Keratinocyte (primary cell): Measurements from ENCODE around the gene FHIT. TPM values are rescaled to one million over a fixed set of nuclear protein-coding genes. Genes with fewer than 3 reads are reported as not detected.

Experiments used
- DNase-seq: peaks from one replicate; pipeline ENCODE4 v3.0.0-alpha.2; 2011; ENCODE audit warnings: low read depth, missing footprints, low spot score
- FAIRE-seq: peaks from 2 replicates; lab custom pipeline; 2011; peaks lifted over from hg19 to GRCh38; lab: Jason Lieb, UNC
- H2AFZ ChIP-seq: 2 replicates; pipeline ENCODE4 v1.6.0; 2012; ENCODE audit warnings: low read length, control low read depth, inconsistent platforms; ENCODE audit not compliant: control insufficient read depth
- H3K27ac ChIP-seq: 2 replicates; pipeline ENCODE4 v1.5.1; 2011; ENCODE audit warnings: low read length; ENCODE audit not compliant: control insufficient read depth, insufficient read depth
- H3K27me3 ChIP-seq: 3 replicates; pipeline ENCODE4 v1.6.0; 2011; ENCODE audit warnings: low read length; ENCODE audit not compliant: control insufficient read depth, insufficient read depth; ENCODE audit errors: extremely low read depth
- H3K36me3 ChIP-seq, 2 experiments: 2 replicates in 1 of 2; 3 replicates in 1 of 2; pipeline ENCODE4 v1.5.1; 2011; ENCODE audit warnings: low read length in 2 of 2, mild to moderate bottlenecking in 1 of 2; ENCODE audit not compliant: control insufficient read depth in 2 of 2, insufficient read depth in 2 of 2; ENCODE audit errors: extremely low read depth in 1 of 2
- H3K4me1 ChIP-seq: 3 replicates; pipeline ENCODE4 v1.5.1; 2011; ENCODE audit warnings: low read length; ENCODE audit not compliant: control insufficient read depth, insufficient read depth; ENCODE audit errors: extremely low read depth
- H3K4me2 ChIP-seq: 3 replicates; pipeline ENCODE4 v1.6.0; 2011; ENCODE audit warnings: low read depth, low read length; ENCODE audit not compliant: control insufficient read depth, insufficient read depth; ENCODE audit errors: extremely low read depth
- H3K4me3 ChIP-seq, 3 experiments: fragments of 200-600 bp in 1 of 3; sonication (generic) in 1 of 3; 2 replicates in 2 of 3; 3 replicates in 1 of 3; pipeline ENCODE4 v1.5.1; 2011 to 2016; ENCODE audit warnings: low read length in 3 of 3, mild to moderate bottlenecking in 3 of 3, control low read depth in 2 of 3, inconsistent platforms in 1 of 3, low read depth in 1 of 3, mixed read lengths in 1 of 3, mixed run types in 1 of 3, moderate library complexity in 1 of 3; ENCODE audit not compliant: control insufficient read depth in 2 of 3, insufficient read depth in 2 of 3; ENCODE audit errors: extremely low read depth in 1 of 3
- H3K79me2 ChIP-seq: 2 replicates; pipeline ENCODE4 v1.6.0; 2012; ENCODE audit warnings: low read length; ENCODE audit not compliant: control insufficient read depth, insufficient read depth
- H3K9ac ChIP-seq: 3 replicates; pipeline ENCODE4 v1.6.0; 2011; ENCODE audit warnings: low read length; ENCODE audit not compliant: control insufficient read depth, insufficient read depth; ENCODE audit errors: extremely low read depth
- H3K9me1 ChIP-seq: 3 replicates; pipeline ENCODE4 v1.6.0; 2011; ENCODE audit warnings: low read length; ENCODE audit not compliant: control insufficient read depth, insufficient read depth; ENCODE audit errors: extremely low read depth
- H3K9me3 ChIP-seq: 2 replicates; pipeline ENCODE4 v1.5.1; 2012; ENCODE audit warnings: low read depth, low read length; ENCODE audit not compliant: control insufficient read depth
- H4K20me1 ChIP-seq: 3 replicates; pipeline ENCODE4 v1.6.0; 2011; ENCODE audit warnings: low read length; ENCODE audit not compliant: control insufficient read depth, insufficient read depth; ENCODE audit errors: extremely low read depth
- CTCF ChIP-seq, 3 experiments: IDR thresholded peaks in 1 of 3; conservative IDR thresholded peaks in 1 of 3; optimal IDR thresholded peaks in 1 of 3; 2 replicates in 2 of 3; 3 replicates in 1 of 3; pipeline versions ENCODE3 to v1.5.1; 2011; ENCODE audit warnings: low read length in 3 of 3, mild to moderate bottlenecking in 3 of 3, moderate library complexity in 2 of 3, control low read depth in 1 of 3, inconsistent platforms in 1 of 3; ENCODE audit not compliant: insufficient read depth in 2 of 3; ENCODE audit errors: extremely low read depth in 1 of 3
- EZH2 ChIP-seq: IDR thresholded peaks from one replicate; pipeline ENCODE4 v1.6.1; 2012; ENCODE audit warnings: inconsistent platforms, mild to moderate bottlenecking, low read length, moderate library complexity
- dilution Hi-C: fragments of 300-500 bp; cut with MboI; formaldehyde crosslinking; loops from one replicate; pipeline ENCODE4 v1.7.0; 2020; ENCODE audit warnings: low sequenced_read_pairs; ENCODE audit not compliant: extremely low pct_ligation_motif_present
- polyA plus RNA-seq, 5 experiments: library from polyadenylated mRNA; depleted of rRNA in 3 of 5; stranded (reverse) in 3 of 5; stranded (forward) in 1 of 5; unstranded in 1 of 5; fragments of >200 nt; gene quantifications; 1 replicate in 1 of 5; 2 replicates in 3 of 5; 3 replicates in 1 of 5; pipeline versions ENCODE4 v1.2.1 to v1.2.3, GENCODE V29; 2011 to 2012; ENCODE audit warnings: missing spikeins in 2 of 5, low read depth in 1 of 5, low replicate concordance in 1 of 5

The FHIT gene
- polyA plus RNA-seq, 1 donor (not counting 4 experiments of a cell fraction or from before 2014, with no cell fraction given), result 2.2 TPM

DNA sequence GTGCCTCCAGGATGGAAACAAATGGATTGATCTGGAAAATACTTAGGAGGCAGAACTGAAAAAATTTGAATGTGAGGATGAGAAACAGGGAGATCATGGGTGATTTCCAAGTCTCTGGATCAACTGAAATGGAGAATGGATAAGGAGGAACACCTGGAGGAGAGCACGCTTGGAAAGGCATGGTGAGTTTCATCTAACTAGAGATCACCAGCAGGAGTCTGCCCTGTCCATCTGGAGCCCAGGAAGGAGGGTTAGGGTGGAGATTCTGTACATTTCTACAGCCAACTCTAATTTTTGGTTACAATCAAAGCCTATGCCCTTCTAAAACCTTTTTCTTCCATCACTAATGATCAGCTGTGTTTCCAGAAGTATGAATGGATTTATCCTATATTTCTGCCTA, 1205.6 kb downstream of the FHIT start:
- FAIRE-seq, result no peak
- no peak for DNase-seq

DNA sequence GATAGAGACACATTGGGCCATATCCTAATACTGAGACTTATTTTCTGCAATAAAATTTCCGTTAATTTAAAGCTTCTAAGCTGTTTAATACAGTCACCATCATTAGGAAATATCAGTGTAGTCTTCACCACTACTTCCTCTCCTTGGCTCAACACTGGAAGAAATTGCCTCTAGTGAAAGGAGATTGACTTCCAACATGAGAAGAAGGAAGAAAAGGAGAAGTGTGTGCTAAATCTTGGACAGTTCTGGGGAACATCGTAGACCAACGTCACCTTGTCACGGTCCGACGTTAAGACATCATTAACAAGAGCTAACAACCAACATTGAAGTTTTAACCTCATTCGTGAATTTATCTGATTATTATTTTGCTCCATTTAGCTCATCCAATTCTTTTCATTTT, 1214.4 kb downstream of the FHIT start:
- dilution Hi-C loops, result no loop called here
- no peaks in the 10 kb centered on the region for H3K79me2 ChIP-seq
- H3K4me3 ChIP-seq, result no peak overlapping the region
- DNase-seq (no peak), FAIRE-seq (no peak)
- no peaks in the 10 kb centered on the region for H3K9me1 ChIP-seq
- H3K4me1 ChIP-seq, result no peaks in the 10 kb centered on the region
- H3K9ac ChIP-seq, result no peak overlapping the region
- H3K36me3 ChIP-seq, result no peaks in the 10 kb centered on the region
- no peaks in the 10 kb centered on the region for H3K9me3 ChIP-seq
- no peak overlapping the region for H2AFZ ChIP-seq
- H3K27ac ChIP-seq, result no peak overlapping the region
- H3K27me3 ChIP-seq, result no peaks in the 10 kb centered on the region
- no peak overlapping the region for H3K4me2 ChIP-seq
- TF ChIP-seq CTCF (optimal IDR thresholded peaks at IDR 0.05 in 1 of 3, IDR thresholded peaks at IDR 0.05 in 1 of 3, conservative IDR thresholded peaks at IDR 0.05 in 1 of 3; ENCODE audit: extremely low read depth in 1 of 3, insufficient read depth in 2 of 3, low read length in 3 of 3), result no peak
- TF ChIP-seq EZH2, result no peak
- no peaks in the 10 kb centered on the region for H4K20me1 ChIP-seq

More for the DNA sequence above, 1205.6 kb downstream of the FHIT start:
- H3K9me3 ChIP-seq, result no peaks in the 10 kb centered on the region
- H4K20me1 ChIP-seq, result no peaks in the 10 kb centered on the region
- TF ChIP-seq CTCF (optimal IDR thresholded peaks at IDR 0.05 in 1 of 3, IDR thresholded peaks at IDR 0.05 in 1 of 3, conservative IDR thresholded peaks at IDR 0.05 in 1 of 3; ENCODE audit: extremely low read depth in 1 of 3, insufficient read depth in 2 of 3, low read length in 3 of 3) (no peak), EZH2 (no peak)
- dilution Hi-C loops, result no loop called here
- H3K9me1 ChIP-seq, result no peaks in the 10 kb centered on the region
- H3K4me2 ChIP-seq, result no peak overlapping the region
- H3K4me3 ChIP-seq, result no peak overlapping the region
- no peak overlapping the region for H2AFZ ChIP-seq
- no peak overlapping the region for H3K27ac ChIP-seq
- no peaks in the 10 kb centered on the region for H3K27me3 ChIP-seq
- H3K79me2 ChIP-seq, result no peaks in the 10 kb centered on the region
- no peaks in the 10 kb centered on the region for H3K36me3 ChIP-seq
- H3K4me1 ChIP-seq, result no peaks in the 10 kb centered on the region
- no peak overlapping the region for H3K9ac ChIP-seq
